ENCODE results near the gene SCAF1.
"Not testable (repeated sequence)": the region's sequence is repeated elsewhere in the genome, so short reads cannot be mapped to it uniquely, and the experiment has no call there.

The SCAF1 gene

GRCh38 chr19:49614096-49614833 is 27.7 kb upstream of the SCAF1 start:
- DNase-seq (ENCODE audit: low spot score) = no peak

GRCh38 chr19:49615861-49616260 is 26.1 kb upstream of the SCAF1 start:
- DNase-seq (ENCODE audit: low spot score) = no peak

DNA sequence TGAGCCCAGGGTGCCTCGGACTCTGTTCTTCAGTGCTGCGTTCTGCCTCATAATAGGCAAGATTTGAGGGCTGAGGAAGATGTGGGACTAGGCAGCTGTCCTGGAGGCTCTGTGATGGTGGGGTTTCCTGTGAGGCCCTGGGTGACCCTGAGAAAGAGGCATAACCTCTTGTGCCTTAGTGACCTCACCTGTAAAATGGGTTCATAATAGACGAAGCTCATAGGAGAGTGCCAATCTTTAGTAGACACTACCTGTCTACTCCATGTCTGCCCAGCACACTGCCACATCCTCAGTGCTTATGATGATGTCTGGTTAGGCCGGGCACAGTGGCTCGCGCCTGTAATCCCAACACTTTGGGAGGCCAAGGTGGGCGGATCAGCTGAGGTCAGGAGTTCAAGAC is 25.5 kb upstream of the SCAF1 start:
- DNase-seq (ENCODE audit: low spot score) = no peak

GRCh38 chr19:49616945-49617344 is 25.1 kb upstream of the SCAF1 start:
- no peak for DNase-seq (ENCODE audit: low spot score)

GRCh38 chr19:49617860-49618259 is 24.1 kb upstream of the SCAF1 start:
- DNase-seq (ENCODE audit: low spot score) = not testable (repeated sequence)

DNA sequence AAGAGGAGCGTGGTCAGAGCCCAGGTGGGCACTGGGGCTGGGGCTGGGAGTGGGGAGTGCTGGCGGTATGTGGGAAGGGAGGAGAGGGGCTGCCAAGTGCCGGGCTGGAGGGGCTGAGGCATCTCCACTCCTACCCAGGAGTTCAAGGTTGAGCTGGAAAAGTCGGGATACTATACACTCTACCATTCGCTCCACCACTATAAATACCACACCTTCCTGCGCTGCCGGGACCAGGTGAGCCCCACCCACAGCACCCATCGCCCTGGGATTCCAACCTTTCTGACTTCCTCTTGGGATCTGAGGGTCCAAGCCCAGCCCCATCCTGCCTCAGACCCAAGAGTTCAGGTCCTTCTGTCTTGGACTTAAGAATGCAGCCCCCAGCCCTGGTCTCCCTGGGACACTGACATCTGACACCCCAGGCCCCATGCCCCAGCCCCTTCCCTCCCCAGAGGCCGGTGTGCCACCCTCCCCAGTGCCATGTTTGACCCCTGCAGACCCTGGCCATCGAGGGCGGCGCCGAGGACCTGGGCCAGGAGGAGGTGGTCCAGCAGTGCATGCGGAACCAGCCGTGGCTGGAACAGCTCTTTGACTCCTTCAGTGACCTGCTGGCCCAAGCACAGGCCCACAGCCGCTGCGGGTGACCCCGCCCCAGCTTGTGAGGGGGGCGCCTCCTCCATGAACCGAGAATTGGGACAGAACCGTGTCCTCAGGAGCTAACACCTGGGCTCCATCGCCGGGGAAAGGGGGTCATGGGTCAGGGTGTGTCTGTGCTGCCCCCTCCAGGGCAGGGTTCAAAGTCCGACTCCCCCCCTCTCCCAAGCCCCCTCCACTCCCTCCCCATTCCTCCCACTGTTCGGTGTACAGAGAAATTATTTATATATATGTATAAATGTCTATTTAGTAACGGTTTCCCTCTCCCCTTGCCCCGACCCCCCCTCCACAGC is 16.8 kb upstream of the SCAF1 start:
- no peak for DNase-seq (ENCODE audit: low spot score)

DNA sequence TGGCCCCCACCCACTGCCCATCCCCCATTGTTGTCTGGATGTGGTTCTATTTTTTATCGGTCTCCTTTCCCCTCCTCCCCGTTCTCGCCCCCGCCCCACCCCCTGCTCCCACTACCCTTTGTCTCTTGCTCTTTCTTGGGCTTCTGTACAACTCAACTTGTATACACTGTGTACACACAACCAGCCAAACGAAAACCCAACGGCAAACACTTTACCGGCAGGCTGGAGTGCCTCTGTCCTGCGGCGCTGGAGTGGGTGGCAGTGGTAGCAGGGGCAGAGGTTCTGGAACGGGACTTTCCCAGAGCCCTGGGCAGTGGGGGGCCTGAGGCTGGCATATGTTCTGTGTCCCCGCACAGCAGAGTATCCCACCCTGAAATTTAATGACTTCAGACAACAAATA is 15.8 kb upstream of the SCAF1 start:
- no peak for DNase-seq (ENCODE audit: low spot score)

- DNase-seq (ENCODE audit: low spot score) = no peak
Measured at GRCh38 chr19:49629659-49630058, 12.3 kb upstream of the SCAF1 start.

DNA sequence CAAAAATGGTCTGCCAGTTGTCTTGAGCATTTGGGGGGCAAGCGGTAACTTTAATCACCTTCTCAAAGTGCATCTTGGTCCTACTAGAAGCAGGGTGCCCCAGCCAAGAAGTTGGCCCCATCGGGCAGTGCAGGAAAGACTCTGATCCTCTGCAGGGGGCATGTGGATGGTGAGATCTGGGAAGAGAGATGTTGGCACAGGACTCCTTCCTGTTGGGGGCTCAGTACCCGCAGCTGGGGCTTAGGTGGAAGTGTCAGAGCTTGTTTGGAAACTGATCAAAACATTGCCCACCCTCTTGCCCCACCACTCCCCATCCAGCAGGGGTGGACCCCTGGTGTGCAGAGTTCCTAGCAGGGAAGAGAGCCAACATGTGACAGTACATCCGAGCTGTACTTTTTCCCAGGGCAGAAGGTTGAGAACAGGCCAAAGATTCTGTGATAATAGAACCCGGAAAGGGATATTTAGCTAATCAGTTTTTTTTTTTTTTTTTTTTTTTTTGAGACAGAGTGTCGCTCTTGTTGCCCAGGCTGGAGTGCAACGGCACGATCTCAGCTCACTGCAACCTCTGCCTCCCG is 10.9 kb upstream of the SCAF1 start:
- DNase-seq (ENCODE audit: low spot score) = no peak

- DNase-seq (ENCODE audit: low spot score) = no peak
Measured at GRCh38 chr19:49631610-49632192, 10.3 kb upstream of the SCAF1 start.

- DNase-seq (ENCODE audit: low spot score) = no peak
Measured at GRCh38 chr19:49632576-49632975, 9.4 kb upstream of the SCAF1 start.

GRCh38 chr19:49633273-49633672 is 8.7 kb upstream of the SCAF1 start:
- not testable (repeated sequence) for DNase-seq (ENCODE audit: low spot score)

DNA sequence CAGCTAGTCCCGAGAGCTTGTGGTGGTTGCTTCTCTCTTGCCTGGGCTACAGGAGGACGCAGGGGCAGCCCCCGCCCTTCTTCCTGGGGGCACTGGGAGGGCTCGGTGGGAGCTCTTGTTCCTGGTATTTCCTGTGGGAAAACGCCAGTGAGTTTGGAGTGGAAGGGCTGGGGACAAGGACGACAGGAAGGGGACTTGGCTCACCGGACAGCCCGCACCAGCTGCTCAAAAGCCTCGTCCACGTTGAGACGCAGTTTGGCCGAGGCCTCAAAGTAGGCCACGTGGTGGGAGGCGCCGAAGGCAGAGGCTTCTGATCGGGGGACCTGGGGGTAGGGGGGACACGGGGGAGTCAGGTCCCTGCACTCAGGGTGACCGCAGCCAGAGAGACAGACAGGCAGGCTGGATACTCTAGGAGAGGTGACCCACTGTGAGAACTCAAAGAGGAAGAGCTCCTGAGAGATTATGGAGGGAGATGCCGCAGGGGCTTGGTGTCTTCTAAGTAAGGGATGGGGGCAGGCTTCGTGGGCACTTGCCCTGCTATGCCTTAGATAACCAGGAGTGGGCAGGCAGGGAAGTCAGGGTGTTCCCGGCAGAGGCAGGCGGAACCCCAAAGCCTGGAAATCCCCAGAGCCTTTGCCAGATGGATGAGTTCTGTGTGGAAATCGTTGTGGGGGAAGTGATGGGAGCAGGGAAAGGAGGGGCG is 6.3 kb upstream of the SCAF1 start:
- DNase-seq (ENCODE audit: low spot score) = no peak

GRCh38 chr19:49636233-49636932 is 5.6 kb upstream of the SCAF1 start:
- DNase-seq (ENCODE audit: low spot score) = no peak

GRCh38 chr19:49637821-49638738 is 3.9 kb upstream of the SCAF1 start:
- DNase-seq (ENCODE audit: low spot score) = no peak

DNA sequence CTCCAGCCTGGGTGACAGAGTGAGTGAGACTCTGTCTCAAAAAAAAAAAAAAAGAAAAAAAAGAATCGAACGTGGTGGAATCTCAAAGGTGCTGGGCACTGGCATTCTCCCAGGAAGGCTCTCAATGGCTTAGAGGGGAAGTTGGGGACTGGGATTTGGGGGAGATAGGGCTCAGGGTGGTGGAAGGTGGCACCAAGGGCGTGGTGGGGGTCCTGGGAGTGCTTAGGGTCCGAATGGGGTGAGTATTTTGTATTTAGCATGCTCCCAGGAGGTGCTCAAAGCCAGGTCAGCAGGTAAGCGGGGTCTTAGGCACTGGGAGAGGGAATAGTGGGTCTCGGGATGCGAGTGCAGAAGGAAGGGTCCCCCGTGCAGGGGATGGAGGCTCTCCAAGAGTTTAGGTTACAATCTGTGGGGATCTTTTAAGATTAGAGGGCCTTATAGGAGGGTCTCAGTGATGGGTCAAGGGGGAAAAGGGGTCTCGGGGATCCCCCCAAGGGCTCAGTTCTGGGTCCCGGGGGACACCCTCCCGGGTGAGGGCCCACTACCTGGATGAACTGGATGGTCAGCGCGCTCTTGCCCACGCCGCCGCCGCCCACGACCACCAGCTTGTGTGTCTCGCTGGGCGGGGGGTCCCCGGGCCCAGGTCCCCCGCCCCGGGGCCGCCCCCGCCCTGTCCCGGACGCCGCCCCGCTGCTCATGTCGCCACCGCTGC is 2.5 kb upstream of the SCAF1 start:
- peak; percentile 20 for DNase-seq (ENCODE audit: low spot score)

- peak; percentile 100 for DNase-seq (ENCODE audit: low spot score)
Measured at GRCh38 chr19:49640113-49640898, 1.7 kb upstream of the SCAF1 start, which contains the start of gene RRAS. TSS of gene RRAS (minus strand) at chr19:49640143. CDS start at chr19:49640098, 45 bp downstream.

DNA sequence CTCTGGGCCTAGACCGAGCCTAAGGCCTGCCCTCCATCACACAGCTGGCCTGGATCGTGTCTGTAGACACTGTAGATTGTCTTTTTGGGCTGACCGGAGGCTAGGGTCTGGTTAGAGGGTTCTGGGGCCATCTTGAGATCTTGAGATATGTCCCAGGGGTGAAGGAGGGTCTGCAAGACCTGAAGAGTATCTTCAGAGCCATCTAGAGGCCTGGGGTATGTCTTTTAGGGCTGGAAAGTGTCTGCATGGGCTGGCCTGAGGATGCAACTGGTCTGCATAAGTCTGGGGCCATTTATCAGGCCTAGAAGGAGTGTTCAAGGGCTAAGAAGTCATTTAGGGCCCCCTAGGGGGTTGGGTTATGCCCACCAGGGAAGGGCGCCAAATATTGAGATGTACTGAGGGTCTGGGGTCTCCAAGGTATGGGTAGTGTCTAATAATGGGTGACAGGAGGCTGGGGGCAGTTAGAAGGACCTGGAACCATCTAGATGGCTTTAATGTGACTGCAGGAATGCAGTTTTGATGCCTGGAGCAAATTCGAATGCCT is 555 bp downstream of the SCAF1 start:
- DNase-seq (ENCODE audit: low spot score) = peak; percentile 20
